Testis (tissue), 3 donors: ENCODE results near the gene VPS51. TPM values are rescaled to one million over a fixed set of nuclear protein-coding genes. Genes with fewer than 3 reads are reported as not detected.

Source experiments
- DNase-seq: peaks from one replicate; pipeline ENCODE4 v3.0.0-alpha.2; 2019
- H3K27ac ChIP-seq, 2 donors: fragments of 200-600 bp; sonication (generic); one replicate each; pipeline ENCODE4 v1.5.1; 2019
- H3K27me3 ChIP-seq: fragments of 200-600 bp; sonication (generic); one replicate; pipeline ENCODE4 v1.5.1; 2019
- H3K36me3 ChIP-seq: fragments of 200-600 bp; sonication (generic); one replicate; pipeline ENCODE4 v1.5.1; 2017; ENCODE audit warnings: low read depth; ENCODE audit errors: missing control alignments
- H3K4me1 ChIP-seq: fragments of 200-600 bp; sonication (generic); one replicate; pipeline ENCODE4 v1.5.1; 2019
- H3K4me3 ChIP-seq, 2 donors: fragments of 200-600 bp; sonication (generic); one replicate each; pipeline ENCODE4 v1.5.1; 2017 to 2019
- H3K9me3 ChIP-seq: fragments of 200-600 bp; sonication (generic); one replicate; pipeline ENCODE4 v1.5.1; 2017
- POLR2A ChIP-seq: fragments of 450-650 bp; IDR thresholded peaks from one replicate; pipeline ENCODE4 v1.6.1; 2017; ENCODE audit warnings: antibody characterized with exemption, mild to moderate bottlenecking, moderate library complexity
- WGBS, 2 donors: methylation state at CpG; one replicate each; pipeline ENCODE4 v1.1.5; 2018; 5-methylcytosine and 5-hydroxymethylcytosine counted together
- intact Hi-C: fragments of 100-400 bp; cut with DNase I; formaldehyde crosslinking; loops from one replicate; pipeline ENCODE4 v1.15.1; 2023; ENCODE audit warnings: low total_unique reads
- polyA plus RNA-seq: library from polyadenylated mRNA; stranded (reverse); fragments of 350-450 nt; fragmentation: Illumina TruSeq; extraction: RNeasy Lipid Tissue Mini Kit (QIAGEN cat#74804); gene quantifications from one replicate; pipeline ENCODE4 v1.2.3, GENCODE V29; 2014; ENCODE audit warnings: low read depth, low replicate concordance; ENCODE audit not compliant: insufficient read depth
- total RNA-seq, 2 donors: library from RNA; depleted of rRNA; stranded (reverse); fragments of >200 nt; gene quantifications; one replicate each; pipeline ENCODE4 v1.2.3, GENCODE V29; 2016
- TF ChIP-seq, protein P1 (sequence below), 3 experiments: fragments of 450-650 bp in 2 of 3; fragments of 200-600 bp in 1 of 3; sonication (generic) in 1 of 3; IDR thresholded peaks; one replicate each; pipeline ENCODE4 v1.5.1; 2016 to 2019; ENCODE audit warnings: antibody characterized with exemption in 3 of 3, mild to moderate bottlenecking in 2 of 3, moderate library complexity in 1 of 3

Gene VPS51
- total and polyA plus RNA-seq, 3 donors from 2014 or later = 91.1 to 252 (median 173) TPM

DNA sequence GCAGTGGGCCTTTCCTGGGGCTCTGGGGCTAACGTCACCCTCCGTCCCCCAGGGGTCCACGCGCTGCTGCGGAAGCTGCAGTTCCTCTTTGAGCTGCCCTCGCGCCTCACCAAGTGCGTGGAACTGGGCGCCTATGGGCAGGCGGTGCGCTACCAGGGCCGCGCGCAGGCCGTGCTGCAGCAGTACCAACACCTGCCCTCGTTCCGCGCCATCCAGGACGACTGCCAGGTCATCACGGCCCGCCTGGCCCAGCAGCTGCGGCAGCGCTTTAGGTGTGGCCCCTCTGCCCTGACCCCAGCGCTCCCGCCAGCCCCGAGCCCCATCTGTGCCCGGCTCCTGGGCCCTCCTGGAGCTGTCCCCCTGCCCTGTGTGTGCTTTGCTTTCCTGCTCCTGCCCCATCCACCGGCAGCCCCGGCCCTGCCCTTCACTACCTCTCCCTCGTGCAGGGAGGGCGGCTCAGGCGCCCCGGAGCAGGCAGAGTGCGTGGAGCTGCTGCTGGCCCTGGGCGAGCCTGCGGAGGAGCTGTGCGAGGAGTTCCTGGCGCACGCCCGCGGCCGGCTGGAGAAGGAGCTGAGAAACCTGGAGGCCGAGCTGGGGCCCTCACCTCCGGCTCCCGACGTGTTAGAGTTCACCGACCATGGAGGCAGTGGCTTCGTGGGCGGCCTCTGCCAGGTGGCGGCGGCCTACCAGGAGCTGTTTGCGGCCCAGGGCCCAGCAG is 11.9 kb downstream of the VPS51 start:
- no peaks in the 10 kb centered on the region for H3K9me3 ChIP-seq
- no peaks in the 10 kb centered on the region for H3K27me3 ChIP-seq
- no peak for DNase-seq
- 48 to 89% methylated on average over 39 to 40 of the region's 52 CpGs for WGBS, 2 donors
- peaks cover 18% of the 10 kb centered on the region for H3K4me1 ChIP-seq
- intact Hi-C loops = no loop called here
- H3K27ac ChIP-seq = no peak overlapping the region
- no peaks in the 10 kb centered on the region for H3K36me3 ChIP-seq
- TF ChIP-seq, protein P1, sequence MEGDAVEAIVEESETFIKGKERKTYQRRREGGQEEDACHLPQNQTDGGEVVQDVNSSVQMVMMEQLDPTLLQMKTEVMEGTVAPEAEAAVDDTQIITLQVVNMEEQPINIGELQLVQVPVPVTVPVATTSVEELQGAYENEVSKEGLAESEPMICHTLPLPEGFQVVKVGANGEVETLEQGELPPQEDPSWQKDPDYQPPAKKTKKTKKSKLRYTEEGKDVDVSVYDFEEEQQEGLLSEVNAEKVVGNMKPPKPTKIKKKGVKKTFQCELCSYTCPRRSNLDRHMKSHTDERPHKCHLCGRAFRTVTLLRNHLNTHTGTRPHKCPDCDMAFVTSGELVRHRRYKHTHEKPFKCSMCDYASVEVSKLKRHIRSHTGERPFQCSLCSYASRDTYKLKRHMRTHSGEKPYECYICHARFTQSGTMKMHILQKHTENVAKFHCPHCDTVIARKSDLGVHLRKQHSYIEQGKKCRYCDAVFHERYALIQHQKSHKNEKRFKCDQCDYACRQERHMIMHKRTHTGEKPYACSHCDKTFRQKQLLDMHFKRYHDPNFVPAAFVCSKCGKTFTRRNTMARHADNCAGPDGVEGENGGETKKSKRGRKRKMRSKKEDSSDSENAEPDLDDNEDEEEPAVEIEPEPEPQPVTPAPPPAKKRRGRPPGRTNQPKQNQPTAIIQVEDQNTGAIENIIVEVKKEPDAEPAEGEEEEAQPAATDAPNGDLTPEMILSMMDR (IDR thresholded peaks at IDR 0.05) = no peak
- TF ChIP-seq POLR2A = no peak
- no peak overlapping the region for H3K4me3 ChIP-seq

DNA sequence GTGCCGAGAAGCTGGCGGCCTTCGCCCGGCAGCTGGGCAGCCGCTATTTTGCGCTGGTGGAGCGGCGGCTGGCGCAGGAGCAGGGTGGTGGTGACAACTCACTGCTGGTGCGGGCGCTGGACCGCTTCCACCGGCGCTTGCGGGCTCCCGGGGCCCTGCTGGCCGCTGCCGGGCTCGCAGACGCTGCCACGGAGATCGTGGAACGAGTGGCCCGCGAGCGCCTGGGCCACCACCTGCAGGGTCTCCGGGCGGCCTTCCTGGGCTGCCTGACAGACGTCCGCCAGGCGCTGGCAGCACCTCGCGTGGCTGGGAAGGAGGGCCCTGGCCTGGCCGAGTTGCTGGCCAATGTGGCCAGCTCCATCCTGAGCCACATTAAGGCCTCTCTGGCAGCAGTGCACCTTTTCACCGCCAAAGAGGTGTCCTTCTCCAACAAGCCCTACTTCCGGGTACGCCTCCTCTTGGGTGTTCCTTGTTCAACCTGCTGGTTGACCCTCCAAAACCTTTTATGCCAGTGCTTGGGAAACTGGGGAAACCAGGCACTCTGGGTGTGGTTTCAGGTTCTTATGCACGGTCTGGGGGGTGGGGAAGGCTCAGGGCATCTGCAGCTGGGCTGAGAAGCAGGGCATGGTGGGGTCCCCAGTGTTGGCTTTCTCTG is 12.6 kb downstream of the VPS51 start:
- Histone ChIP-seq H3K4me1 (peaks cover 20% of the 10 kb centered on the region), H3K4me3 (no peak overlapping the region), H3K36me3 (no peaks in the 10 kb centered on the region), H3K9me3 (no peaks in the 10 kb centered on the region), H3K27ac (no peak overlapping the region), H3K27me3 (no peaks in the 10 kb centered on the region)
- intact Hi-C loops = no loop called here
- DNase-seq = no peak
- 50 to 81% methylated on average over 16 to 38 of the region's 38 CpGs for WGBS, 2 donors
- TF ChIP-seq, protein P1 (IDR thresholded peaks at IDR 0.05) = no peak
- no peak for TF ChIP-seq POLR2A

DNA sequence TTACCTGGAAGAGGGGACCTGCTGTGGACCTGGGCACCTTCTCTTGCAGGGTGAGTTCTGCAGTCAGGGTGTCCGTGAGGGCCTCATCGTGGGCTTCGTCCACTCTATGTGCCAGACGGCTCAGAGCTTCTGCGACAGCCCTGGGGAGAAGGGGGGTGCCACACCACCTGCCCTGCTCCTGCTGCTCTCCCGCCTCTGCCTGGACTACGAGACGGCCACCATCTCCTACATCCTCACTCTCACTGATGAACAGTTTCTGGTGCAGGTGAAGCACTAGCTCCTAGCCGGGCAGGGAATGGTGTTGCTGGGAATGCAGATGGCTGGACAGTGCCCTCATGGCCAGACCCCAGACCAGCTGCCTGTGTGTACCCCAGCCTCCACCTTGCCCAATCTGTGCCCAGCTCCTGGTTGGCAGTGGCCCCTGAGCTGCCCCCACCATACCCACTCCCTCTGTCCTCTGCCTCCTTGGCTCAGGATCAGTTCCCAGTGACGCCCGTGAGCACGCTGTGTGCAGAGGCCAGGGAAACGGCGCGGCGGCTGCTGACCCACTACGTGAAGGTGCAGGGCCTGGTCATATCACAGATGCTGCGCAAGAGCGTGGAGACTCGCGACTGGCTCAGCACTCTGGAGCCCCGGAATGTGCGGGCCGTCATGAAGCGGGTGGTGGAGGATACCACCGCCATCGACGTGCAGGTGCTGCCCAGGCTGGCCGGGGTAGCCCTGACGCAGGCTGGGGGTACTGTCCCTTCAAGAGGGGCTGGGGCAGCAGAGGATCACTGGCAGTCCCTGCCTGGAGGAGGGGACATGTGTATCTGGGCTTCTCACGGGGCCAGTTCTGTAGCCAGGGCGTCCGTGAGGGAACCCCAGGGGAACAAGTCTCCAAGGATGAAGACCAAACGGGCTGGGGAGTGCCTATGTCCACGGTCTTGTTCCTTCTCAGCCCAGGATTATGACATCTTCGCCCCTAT is 13.5 kb downstream of the VPS51 start:
- intact Hi-C loops = loop anchor here (10.0 kb wide), 1 partner anchor 95 kb away; the partner anchor contains the start of gene ARL2
- no peak for DNase-seq
- 73 to 89% methylated on average over 21 to 36 of the region's 36 CpGs for WGBS, 2 donors
- no peak overlapping the region for H3K4me3 ChIP-seq
- H3K4me1 ChIP-seq = peaks cover 13% of the 10 kb centered on the region
- H3K9me3 ChIP-seq = no peaks in the 10 kb centered on the region
- no peak overlapping the region for H3K27ac ChIP-seq
- H3K27me3 ChIP-seq = no peaks in the 10 kb centered on the region
- TF ChIP-seq POLR2A = no peak
- TF ChIP-seq, protein P1 (IDR thresholded peaks at IDR 0.05) = no peak
- no peaks in the 10 kb centered on the region for H3K36me3 ChIP-seq

DNA sequence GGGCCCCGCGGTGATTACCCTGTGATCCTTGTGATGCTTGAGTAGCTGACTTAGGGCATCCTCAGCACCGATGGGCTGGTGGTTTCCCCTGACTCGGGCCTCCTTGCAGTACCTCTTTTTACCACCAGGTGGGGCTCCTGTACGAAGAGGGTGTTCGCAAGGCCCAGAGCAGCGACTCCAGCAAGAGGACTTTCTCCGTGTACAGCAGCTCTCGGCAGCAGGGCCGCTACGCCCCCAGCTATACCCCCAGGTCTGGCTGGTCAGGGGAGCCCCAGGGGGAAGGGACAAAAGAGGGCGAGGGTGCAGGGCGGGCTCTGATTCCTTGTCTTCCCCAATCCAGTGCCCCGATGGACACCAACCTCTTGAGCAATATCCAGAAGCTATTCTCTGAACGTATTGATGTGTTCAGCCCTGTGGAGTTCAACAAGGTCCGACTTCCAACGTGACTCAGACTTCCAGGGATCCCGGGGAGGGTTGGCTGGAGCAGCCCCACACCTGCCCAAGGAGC is 14.4 kb downstream of the VPS51 start:
- 13 to 15% methylated on average over 4 to 18 of the region's 18 CpGs for WGBS, 2 donors
- no peak overlapping the region for H3K27ac ChIP-seq

More for the DNA sequence above, 14.4 kb downstream of the VPS51 start:
- DNase-seq = peak; percentile 93
- no peak for TF ChIP-seq POLR2A
- TF ChIP-seq, protein P1 (IDR thresholded peaks at IDR 0.05) = peak; percentile 98 to 100 (median 99)
- peaks cover 13% of the 10 kb centered on the region for H3K4me1 ChIP-seq
- intact Hi-C loops = loop anchor here (10.0 kb wide), 1 partner anchor 96 kb away; the partner anchor contains the start of gene ARL2
- no peak overlapping the region for H3K4me3 ChIP-seq
- no peaks in the 10 kb centered on the region for H3K27me3 ChIP-seq
- no peaks in the 10 kb centered on the region for H3K36me3 ChIP-seq
- H3K9me3 ChIP-seq = no peaks in the 10 kb centered on the region
